Activated CD4-positive, CD25-positive, alpha-beta regulatory T cell treated with anti-CD3 and anti-CD28 coated beads, Interleukin-2, amount 50 U/mL, for 16 hours (primary cell): ENCODE results near the gene ARRDC1.

ENCODE experiments used
- DNase-seq: peaks from one replicate; pipeline ENCODE4 v3.0.0-alpha.2; 2020; ENCODE audit warnings: low read depth, low spot score

Gene ARRDC1

DNA sequence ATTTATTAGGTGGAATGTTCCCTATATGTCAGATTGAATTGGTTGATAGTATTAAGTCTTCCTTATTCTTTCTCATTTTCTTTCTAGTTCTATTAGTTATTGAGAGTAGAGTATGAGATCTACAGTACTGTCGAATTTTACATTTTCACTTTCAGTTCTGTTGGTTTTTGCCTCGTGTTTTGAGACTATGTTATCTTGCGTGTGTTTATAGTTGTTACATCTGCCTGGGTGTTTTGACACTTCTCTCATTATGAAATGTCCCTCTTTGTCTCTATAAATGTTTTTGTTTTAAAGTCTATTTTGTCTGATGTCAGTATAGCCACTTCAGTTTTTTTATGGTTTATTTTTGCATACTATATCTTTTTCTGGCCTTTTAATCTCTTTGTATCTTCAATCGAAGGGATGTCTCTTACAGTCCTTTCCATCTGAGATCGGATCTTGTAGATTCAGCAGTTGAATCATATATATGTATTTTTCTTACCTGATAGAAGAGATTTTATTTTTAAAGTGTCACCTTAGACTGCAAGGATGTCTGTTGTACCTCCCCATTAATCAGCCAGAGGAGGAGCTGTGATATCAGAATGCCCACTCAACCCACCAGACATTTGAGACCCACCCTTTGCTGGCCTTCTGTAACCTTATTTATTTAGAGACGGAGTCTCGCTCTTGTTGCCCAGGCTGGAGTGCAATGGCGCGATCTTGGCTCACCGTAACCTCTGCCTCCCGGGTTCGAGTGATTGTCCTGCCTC is 34.0 kb downstream of the ARRDC1 start:
- DNase-seq = no peak

DNA sequence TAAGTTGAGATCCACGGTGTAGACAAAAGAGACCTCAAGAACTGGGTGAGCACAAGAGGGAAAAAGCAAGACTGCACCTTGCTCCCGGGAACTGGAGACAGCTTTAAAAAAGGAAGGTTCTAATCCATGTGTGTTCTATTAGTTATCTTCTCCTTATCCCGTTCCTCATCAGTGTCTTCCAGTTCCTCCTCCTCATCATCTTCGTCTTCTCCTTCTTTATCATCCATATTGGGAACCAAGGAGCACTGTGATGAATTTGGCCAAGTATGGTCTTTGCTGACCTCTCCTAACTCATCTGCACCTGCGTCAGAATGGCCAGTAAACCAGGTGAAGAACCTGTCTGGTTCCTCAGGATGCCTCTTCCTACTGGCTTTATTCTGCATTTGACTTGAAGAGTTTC is 35.4 kb downstream of the ARRDC1 start:
- DNase-seq = no peak

GRCh38 chr9:137642118-137642601 is 36.7 kb downstream of the ARRDC1 start:
- no peak for DNase-seq

- no peak for DNase-seq
Measured at GRCh38 chr9:137642892-137643291, 37.4 kb downstream of the ARRDC1 start.

DNA sequence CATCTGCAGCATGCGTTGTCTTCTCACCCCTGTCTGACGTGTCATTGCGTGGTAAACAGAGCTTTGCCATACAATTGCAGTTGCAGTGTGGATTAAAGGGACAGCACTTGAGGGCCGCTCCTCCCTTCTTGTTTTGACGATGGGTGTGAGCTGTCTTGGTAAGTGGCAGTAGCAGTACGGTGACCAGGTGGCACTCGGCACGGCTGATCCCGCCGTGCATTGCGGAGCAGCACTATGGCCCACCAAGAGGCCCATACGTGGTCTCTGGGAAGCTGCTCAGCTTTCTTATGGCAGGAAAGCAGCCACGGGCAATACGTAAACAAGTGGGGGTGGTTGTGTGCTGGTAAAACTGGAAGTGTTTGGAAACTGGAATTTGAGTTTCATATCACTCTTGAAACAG is 38.4 kb downstream of the ARRDC1 start:
- DNase-seq = no peak

GRCh38 chr9:137645211-137645610 is 39.7 kb downstream of the ARRDC1 start:
- no peak for DNase-seq

DNA sequence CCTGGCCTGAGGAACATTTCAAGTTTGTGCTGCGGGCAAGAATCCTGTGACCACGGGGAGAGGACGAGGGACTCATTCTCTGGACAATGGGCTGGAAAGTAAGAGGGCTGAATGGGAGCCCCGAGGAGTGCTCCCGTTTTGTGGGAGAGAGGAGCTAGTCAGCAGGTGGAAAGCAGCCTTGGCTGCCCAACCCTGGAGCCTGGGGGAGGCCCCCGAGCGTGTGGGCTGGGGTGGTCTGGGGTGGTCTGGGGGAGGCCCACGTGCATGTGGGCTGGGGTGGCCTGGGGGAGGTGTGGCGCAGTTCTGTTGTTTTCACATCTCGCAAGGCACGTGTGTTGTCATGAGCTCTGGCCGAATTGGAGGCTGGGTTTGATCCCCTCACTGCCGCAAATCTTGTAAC is 40.9 kb downstream of the ARRDC1 start:
- no peak for DNase-seq

DNA sequence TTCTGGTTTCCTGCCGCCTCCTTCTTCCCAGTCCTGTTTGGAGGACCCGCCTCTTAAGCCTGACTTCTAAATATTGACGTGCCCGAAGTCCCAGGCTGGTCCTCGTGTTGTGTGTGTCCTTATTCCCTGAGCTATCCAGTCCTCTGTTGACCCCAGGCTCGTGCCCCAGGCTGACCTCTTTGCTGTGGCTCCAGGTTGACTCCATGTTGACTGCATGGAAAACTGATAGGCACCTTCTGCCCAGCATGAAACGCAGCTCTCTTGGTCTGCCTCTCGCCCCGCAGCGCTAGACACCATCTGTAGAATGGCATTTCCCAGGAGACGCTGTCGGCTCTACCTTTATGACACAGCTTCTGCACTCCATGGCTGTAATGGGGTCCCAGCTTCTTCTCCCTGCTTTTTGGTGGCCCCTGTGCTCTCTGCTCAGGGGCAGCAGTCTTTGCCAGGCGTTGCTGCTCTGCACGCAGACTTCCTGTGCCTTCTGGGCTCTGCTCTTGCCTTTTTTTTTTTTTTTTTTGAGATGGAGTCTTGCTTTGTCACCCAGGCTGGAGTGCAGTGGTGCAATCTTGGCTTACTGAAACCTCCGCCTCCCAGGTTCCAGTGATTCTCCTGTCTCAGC is 41.7 kb downstream of the ARRDC1 start:
- DNase-seq = no peak

DNA sequence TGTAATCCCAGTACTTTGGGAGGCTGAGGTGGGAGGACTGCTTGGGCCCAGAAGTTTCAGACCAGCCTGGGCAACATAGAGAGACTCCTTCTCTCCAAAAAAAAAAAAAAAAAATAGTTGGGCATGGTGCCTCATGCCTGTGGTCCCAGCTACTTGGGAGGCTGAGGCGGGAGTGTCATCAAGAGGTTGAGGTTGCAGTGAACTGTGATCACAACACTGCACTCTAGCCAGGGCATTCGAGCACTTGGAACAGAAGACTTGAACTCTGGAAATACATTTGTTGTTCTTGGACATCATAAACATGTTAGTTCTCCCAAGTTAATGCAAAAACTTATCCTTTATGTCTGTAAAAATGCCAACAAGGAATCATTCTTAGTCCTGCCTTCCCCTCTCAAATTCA is 42.9 kb downstream of the ARRDC1 start:
- no peak for DNase-seq

GRCh38 chr9:137649553-137649952 is 44.1 kb downstream of the ARRDC1 start:
- DNase-seq = no peak

DNA sequence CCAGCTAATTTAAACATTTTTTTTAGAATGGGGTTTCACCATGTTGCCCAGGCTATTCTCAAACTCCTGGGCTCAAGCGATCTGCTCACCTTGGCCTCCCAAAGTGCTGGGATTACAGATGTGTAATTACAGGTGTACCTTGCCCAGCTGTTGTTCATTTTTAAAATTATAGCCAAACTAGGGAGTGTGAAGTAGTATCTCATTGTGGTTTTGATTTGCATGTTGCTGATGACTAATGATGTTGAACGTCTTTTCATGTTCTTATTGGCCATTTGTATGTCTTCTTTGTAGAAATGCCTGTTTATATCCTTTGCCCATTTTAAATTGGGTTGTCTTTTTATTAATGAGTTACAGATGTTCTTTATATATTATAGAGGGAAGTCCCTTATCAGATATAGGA is 44.8 kb downstream of the ARRDC1 start:
- no peak for DNase-seq

DNA sequence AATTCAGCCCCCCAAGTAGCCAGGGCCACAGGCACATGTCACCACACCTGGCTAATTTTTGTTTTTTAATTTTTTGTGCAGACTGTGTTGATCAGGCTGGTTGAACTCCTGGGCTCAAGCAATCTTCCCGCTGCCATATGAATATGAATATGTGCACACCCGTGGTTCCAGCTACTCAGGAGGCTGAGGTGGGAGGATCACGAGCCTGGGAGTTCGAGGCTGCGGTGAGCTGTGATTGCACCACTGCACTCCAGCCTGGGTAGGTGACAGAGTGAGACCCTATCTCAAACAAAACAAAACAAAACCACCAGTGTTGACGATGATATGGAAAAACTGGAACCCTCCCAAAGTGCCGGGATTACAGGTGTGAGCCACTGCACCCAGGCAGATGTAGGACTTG is 45.3 kb downstream of the ARRDC1 start:
- DNase-seq = no peak

DNA sequence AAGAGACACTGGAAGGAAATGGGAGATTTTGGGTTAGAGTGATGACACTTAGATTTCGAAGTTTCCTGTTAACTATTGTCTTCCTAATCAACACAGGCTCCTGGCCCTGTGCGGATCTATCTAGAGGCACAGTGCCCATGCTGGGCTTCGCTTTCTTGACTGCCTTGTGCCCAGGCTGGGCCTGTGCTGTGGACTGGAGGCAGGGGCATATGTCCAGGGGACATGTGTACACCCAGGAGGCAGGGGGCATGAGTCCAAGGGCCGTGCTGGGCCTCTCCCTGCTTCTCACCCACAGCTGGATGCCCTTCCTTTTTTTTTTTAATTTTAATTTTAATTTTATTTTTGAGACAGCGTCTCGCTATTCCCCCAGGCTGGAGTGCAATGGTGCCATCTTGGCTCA is 50.9 kb downstream of the ARRDC1 start:
- DNase-seq = no peak

- DNase-seq = no peak
Measured at GRCh38 chr9:137657606-137658005, 52.1 kb downstream of the ARRDC1 start.

DNA sequence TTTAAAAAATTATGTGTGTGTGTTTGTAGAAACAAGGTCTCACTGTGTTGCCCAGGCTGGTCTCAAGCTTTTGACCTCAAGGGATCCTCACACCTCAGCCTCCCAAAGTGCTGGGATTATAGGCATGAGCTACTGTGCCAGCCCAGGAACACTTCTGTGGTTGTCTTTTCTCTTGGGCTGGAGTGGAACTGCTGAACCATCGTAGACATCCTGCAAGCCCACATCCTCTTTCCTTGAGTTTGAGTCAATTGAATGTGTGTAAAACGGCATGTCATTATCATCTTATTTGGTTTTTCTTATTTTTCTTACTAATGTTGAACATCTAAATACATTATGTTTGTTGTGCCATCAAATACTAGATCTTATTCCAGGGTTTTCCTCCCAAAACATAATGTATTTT is 53.3 kb downstream of the ARRDC1 start:
- no peak for DNase-seq

DNA sequence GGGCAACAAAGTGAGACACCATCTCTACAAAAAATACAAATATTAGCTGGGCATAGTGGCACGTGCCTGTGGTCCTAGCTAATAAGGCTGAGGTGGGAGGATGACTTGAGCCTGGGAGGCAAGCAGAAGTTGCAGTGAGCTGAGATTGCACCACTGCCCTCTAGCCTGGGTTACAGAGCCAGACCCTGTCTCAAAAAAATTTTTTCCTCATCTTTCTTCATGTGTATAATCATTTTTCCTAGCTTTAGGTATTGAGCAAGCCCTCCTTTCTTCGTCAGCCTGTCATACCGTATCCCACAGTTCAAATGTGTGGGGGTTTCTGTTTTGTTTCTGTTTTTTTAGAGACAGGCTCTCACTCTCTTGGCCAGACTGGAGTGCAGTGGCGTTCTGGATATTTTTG is 54.7 kb downstream of the ARRDC1 start:
- DNase-seq = no peak

DNA sequence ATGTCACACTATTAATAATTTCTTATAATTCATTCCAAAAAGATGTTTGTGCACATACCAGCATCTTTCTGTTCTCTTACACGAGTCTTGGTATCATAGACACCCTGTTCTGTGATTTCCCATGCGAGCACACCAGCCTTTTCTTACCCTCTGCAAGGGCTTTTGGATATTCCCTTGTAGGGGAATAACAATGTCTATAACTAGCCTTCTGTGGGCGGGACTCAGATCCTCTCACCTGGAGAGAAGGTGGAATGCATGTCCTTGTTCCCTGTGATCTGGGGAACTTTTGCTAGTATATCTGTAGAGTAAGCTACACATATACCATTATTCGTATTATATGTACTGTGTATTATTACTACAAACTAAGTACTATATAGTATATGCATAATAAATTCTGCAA is 58.1 kb downstream of the ARRDC1 start:
- DNase-seq = no peak

GRCh38 chr9:137664676-137665075 is 59.2 kb downstream of the ARRDC1 start:
- no peak for DNase-seq
